Uterus (tissue), 2 donors: ENCODE results near the gene AUTS2.

ENCODE experiments used
- POLR2A ChIP-seq, 2 donors: fragments of 450-650 bp; IDR thresholded peaks; one replicate each; pipeline ENCODE4 v1.6.1; 2016; ENCODE audit warnings: antibody characterized with exemption in 2 of 2, mild to moderate bottlenecking in 1 of 2, moderate library complexity in 1 of 2
- TF ChIP-seq, protein P1 (sequence below), 4 experiments: fragments of 200-600 bp in 2 of 4; fragments of 450-650 bp in 2 of 4; sonication (generic) in 2 of 4; IDR thresholded peaks; one replicate each; pipeline ENCODE4 v1.5.1; 2016 to 2019; ENCODE audit warnings: antibody characterized with exemption in 4 of 4, mild to moderate bottlenecking in 2 of 4, moderate library complexity in 1 of 4

DNA sequence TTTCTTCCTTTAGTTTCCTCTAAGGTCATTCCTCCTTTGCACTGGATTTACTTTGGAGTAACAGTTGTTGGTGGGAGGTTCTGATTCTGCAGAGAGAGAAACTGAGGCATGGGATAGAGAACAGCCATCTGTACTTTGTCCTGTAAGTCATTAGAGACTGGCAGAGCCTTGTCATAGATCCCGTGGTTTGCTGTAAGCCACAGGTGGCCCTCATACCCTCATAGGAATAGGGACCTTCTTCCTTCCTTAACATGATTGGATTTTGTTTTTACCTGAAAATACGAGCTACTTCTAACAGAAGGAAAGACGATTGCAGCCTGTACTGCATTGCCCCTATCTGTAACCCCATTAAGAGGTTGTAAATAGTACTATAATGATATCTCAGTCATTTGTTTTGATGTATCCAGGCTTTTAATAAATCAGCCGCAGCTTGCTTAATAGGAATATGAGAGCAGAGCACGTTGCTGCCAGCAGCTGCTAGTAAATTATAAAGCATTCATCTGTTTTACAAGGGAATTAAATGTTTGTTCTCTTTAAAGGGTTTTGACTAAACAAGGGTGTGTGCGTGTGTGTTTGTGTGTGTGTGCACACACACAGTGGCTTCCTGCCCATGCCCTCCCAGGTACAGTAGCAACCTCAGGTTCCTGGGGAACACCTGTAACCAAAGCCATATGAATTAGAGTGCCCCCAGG, 249.8 kb downstream of the AUTS2 start:
- TF ChIP-seq, protein P1, sequence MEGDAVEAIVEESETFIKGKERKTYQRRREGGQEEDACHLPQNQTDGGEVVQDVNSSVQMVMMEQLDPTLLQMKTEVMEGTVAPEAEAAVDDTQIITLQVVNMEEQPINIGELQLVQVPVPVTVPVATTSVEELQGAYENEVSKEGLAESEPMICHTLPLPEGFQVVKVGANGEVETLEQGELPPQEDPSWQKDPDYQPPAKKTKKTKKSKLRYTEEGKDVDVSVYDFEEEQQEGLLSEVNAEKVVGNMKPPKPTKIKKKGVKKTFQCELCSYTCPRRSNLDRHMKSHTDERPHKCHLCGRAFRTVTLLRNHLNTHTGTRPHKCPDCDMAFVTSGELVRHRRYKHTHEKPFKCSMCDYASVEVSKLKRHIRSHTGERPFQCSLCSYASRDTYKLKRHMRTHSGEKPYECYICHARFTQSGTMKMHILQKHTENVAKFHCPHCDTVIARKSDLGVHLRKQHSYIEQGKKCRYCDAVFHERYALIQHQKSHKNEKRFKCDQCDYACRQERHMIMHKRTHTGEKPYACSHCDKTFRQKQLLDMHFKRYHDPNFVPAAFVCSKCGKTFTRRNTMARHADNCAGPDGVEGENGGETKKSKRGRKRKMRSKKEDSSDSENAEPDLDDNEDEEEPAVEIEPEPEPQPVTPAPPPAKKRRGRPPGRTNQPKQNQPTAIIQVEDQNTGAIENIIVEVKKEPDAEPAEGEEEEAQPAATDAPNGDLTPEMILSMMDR (IDR thresholded peaks at IDR 0.05): no peak
- no peak for TF ChIP-seq POLR2A (IDR thresholded peaks at IDR 0.05)
